OCI-M2 (cell line): Measurements from ENCODE around the gene CD37.
"Not testable (repeated sequence)": the region's sequence is repeated elsewhere in the genome, so short reads cannot be mapped to it uniquely, and the experiment has no call there.

Experiments used
- DNase-seq: peaks from one replicate; lab custom pipeline; 2025; ENCODE audit not compliant: unreplicated experiment; lab: John Stamatoyannopoulos, UW

Gene CD37

DNA sequence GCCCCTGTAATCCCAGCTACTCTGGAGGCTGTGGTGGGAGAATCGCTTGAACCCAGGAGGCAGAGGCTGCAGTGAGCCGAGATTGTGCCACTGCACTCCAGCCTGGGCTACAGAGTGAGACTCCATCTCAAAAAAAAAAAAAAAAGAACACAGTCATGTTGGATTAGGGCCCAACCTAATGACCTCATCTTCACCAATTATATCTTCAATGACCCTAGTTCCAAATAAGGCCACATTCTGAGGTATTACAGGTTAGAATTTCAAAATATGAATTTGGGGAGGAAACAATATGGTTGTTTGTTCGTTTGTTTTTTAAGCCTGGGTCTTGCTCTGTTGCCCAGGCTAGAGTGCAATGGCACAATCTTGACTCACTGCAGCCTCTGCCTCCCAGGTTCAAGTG, 38.0 kb downstream of the CD37 start:
- not testable (repeated sequence) for DNase-seq

DNA sequence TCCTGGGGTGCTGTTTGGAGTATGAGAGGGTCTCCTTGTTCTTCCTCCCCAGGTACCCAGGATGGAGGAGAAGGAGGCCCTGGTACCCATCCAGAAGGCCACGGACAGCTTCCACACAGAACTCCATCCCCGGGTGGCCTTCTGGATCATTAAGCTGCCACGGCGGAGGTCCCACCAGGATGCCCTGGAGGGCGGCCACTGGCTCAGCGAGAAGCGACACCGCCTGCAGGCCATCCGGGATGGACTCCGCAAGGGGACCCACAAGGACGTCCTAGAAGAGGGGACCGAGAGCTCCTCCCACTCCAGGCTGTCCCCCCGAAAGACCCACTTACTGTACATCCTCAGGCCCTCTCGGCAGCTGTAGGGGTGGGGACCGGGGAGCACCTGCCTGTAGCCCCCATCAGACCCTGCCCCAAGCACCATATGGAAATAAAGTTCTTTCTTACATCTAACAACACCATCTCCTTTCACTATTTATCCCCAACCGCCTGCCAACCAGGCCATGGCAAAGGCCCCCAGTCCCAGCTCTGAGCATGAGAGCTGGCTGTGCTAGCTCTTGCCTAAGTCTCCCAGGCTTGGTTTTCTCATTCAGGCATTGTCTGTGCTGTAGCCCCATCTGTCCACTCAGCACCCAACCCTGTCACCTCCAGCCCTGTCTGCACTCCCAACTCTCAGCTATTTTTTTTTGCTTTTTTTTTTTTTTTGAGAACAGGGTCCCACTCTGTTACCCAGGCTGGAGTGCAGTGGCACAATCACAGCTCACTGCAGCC, 39.6 kb downstream of the CD37 start:
- no peak for DNase-seq

DNA sequence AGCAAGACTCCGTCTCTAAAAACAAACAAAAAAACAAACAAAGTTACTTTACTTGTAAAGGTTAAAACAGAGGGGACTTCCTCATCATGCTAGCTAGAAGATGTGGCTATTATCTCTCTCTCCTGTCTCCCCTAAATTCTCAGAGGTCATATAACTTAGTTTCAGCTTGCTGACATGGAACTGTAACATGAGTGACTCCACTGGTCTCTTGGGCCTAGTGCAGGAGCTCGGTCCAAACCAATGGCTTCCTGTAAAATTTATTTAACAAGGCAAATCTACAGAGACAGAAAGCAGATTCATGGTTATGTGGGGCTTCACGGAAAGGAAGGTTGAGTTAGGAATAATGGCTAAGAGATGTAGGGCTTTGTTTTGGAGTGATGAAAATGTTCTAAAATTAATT, 43.3 kb downstream of the CD37 start:
- DNase-seq, result no peak

DNA sequence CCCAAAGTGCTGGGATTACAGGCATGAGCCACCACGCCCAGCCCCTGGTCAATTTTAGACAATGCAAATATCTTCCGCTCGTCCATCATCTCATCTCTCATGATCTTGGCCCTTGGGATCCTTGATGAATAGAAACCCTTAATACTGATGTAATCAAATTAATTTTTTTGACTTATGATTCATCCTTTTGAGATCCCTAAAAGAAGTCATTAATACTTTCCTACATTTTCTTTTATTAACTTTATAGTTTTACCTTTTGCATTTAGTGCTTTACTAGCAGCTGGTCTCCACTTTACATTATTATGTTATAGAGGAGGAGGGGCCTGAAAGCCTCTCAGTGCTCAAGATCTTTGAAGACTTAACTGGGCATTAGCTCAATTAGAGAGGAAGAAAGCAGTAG, 45.2 kb downstream of the CD37 start:
- no peak for DNase-seq

DNA sequence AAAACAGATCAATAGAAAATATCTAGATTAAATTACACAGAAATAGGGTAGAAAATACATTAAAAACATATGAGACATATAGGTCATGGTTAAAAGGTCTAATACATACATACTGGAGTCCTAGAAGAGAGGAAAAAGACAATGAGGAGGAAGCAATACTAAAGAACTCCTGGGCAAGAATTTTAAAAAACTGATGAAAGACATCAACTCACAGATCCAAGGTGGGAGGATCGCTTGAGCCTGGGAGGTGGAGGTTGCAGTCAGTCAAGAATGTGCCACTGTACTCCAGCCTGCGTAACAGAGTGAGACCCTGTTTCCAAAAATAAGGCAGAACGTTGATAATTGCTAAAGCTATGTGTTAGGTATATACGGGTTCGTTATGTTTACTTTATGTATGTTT, 47.4 kb downstream of the CD37 start:
- DNase-seq, result no peak

DNA sequence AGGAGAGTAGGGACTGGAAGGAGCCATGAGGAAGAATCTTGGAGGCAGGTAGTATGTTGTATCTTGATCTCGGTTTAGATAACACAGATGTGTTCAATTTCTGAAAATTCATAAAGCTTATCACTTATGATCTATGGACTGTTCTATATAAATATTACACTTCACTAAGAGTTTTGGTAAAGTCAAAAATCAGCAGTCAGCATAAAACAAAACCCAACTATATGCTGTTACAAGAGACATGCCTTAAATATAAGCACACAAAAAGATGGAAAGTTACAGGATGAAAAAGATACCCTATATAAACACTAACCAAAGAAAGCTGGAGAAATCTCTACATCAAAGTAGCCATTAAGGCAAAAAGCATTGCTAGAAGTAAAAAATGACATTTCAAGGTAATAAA, 48.4 kb downstream of the CD37 start:
- no peak for DNase-seq

DNA sequence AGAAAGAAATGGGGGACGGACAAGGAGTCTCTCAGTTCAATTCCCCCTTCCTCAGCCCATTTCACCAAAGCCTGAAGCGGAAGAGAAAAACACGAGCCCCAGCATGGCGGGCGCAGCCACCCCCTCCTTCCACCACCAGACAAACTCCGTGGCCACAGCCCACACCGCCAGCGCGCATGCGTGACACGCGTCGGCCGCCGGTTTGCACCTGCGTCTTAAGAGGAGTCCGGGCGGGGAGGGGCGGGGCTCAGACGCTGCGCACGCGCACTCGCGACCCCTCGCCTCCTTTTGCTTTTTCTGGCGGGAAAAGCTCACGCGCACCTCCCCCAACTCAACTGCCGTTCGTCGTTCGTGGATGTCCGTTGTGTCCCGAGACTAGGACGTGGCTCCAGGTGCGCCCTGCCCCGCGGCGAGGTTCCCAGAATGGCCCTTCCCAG, 52.7 kb downstream of the CD37 start, which contains the start of gene KASH5:
KASH5 (plus strand) TSS at position 314 of the 437 bp plus-strand sequence. CDS start 2,635 bp downstream, outside the sequence.
- DNase-seq, result no peak

DNA sequence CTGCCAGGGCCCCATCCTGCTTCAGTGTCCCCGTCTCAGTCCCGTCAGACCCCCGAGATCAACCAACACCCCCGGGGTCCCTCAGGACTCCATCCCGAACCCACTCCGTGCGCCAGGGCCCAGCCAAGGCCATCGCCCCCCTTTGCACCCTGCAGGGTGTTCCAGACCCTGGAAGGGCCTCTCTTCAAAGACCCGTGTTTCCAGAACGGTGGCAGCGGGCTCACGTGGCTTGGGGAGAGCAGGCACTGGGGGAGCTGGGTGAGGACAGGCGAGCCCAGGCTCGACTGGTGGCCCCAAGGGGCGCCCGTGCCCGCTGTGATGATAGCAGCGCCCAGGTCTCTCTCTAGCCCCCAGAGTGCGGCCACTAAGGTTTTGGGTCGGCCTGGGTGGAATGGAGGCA, 54.2 kb downstream of the CD37 start:
- no peak for DNase-seq
